GM12892 (cell line): Measurements from ENCODE around the gene CDK9.

Experiments used
- DNase-seq: peaks from one replicate; pipeline ENCODE4 v3.0.0; 2011; ENCODE audit not compliant: insufficient read length
- FAIRE-seq: peaks from 2 replicates; lab custom pipeline; 2011; peaks lifted over from hg19 to GRCh38; lab: Jason Lieb, UNC
- POLR2A ChIP-seq: IDR thresholded peaks from 2 replicates; pipeline ENCODE4 v1.6.1; 2011; ENCODE audit warnings: low read depth, low read length, control low read depth
- POLR2AphosphoS5 ChIP-seq: IDR thresholded peaks from 2 replicates; pipeline ENCODE4 v1.6.1; 2011; ENCODE audit warnings: low read depth, low read length, control low read depth
- TAF1 ChIP-seq: IDR thresholded peaks from 2 replicates; pipeline ENCODE4 v1.6.1; 2011; ENCODE audit warnings: low read depth, mild to moderate bottlenecking, control low read depth, low read length, borderline replicate concordance

The CDK9 gene

GRCh38 chr9:127812936-127813675 is 27.3 kb downstream of the CDK9 start:
- FAIRE-seq (no peak), DNase-seq (no peak)
- TF ChIP-seq POLR2A (no peak), POLR2AphosphoS5 (peak; percentile 30; the same call in 1 of the 2 replicates), TAF1 (no peak)

DNA sequence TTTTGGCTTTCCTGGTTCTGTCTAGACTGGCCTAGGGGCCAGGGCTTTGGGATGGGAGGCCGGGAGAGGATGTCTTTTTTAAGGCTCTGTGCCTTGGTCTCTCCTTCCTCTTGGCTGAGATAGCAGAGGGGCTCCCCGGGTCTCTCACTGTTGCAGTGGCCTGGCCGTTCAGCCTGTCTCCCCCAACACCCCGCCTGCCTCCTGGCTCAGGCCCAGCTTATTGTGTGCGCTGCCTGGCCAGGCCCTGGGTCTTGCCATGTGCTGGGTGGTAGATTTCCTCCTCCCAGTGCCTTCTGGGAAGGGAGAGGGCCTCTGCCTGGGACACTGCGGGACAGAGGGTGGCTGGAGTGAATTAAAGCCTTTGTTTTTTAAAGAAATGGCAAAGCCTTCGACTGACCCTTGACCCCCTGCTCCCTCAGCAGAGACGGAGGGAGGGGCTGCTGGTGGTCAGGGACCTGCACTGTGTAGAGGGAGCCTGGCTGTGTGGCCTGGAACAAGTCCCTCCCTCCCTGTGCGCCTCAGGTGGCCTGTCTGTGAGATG is 27.9 kb downstream of the CDK9 start:
- DNase-seq (no peak), FAIRE-seq (no peak)
- no peak for TF ChIP-seq TAF1
- no peak for TF ChIP-seq POLR2AphosphoS5
- no peak for TF ChIP-seq POLR2A

DNA sequence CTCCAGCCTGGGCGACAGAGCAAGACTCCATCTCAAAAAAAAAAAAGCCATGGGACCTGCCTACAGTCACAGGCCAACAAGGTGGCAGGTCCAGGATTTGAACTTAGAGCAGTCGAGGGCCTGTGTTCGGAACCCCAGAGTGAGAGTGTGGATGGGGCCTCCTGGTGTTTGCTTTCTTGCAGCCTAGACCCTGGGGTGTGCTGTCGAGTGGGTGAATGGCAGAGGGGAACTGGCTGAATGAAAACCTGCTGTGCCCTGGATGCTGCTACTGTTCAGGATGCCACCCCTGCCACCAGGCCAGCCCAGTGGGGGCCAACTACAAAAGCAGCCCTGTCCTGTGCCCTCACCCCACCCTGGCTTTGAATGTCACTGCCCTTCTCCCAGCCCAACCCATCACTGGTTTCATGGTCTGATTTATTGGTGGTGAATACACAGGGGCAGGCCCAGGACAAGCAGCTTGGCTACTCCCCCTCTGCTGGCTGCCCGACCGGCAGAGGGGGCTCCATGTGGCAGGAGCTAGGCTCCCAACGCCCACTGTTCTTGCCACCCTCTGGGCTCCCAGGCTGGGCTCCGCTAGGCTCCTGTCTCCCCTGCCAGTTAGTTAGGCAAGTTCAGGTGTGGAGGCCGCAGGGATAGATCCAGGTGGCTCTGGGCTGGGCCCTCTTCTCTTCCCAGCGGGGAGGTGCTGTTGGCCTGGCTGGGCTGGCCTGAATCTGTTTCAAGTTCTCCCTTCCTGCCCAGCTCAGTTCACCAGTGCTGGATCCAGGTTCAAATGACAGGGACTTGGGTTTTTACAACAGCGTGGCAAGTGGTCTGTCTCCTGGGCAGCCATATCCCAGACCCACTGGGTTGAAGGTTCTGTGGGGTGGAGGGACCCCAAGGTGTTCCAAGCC is 29.0 kb downstream of the CDK9 start:
- FAIRE-seq, result no peak

DNA sequence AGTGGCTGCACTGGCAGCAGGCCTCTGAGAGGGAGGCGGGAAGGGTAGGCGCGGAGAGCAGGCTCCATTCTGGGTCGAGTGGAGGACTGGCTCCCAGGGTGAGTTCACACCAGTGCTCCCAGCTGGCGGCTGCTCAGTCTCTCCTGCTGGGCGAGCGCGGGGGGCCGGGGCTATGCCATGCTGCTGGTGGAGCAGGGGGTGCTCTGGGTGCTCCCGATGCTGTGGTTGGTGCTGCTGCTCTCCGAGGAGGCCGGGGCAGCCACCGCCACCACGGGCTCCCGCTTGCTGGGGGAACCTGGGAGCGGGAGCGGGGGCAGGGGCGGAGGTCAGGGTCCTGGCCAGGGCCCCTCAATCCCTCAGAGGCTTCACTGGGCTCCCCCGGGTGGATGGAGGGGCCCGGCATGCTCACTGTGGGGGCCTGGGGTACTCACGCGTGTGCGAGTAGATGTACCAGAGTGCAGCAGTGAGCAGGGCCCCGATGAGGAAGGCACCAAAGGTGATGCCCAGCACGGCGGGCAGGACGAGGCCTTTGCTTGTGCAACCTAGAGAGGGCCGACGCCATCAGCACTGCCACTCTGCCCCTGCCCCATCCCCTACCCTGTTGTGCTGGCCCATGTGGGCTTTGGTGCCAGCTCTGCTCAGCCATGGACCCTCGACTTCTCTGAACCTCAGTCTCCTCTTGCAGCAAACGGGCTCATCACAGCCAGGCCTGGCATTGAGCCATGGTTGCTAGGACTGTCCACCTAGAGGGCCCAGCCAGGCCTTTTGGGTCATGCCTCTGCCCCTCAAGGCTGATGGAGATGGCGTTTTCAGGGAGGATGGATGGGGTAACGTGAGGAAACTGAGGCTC is 29.9 kb downstream of the CDK9 start:
- FAIRE-seq (no peak), DNase-seq (no peak)
- TF ChIP-seq TAF1, result no peak
- no peak for TF ChIP-seq POLR2A
- peak; percentile 46; the same call in 1 of the 2 replicates for TF ChIP-seq POLR2AphosphoS5

More for the DNA sequence above, 29.0 kb downstream of the CDK9 start:
- no peak for DNase-seq
- TF ChIP-seq POLR2AphosphoS5 (no peak; the same call in 1 of the 2 replicates), TAF1 (no peak), POLR2A (no peak)

DNA sequence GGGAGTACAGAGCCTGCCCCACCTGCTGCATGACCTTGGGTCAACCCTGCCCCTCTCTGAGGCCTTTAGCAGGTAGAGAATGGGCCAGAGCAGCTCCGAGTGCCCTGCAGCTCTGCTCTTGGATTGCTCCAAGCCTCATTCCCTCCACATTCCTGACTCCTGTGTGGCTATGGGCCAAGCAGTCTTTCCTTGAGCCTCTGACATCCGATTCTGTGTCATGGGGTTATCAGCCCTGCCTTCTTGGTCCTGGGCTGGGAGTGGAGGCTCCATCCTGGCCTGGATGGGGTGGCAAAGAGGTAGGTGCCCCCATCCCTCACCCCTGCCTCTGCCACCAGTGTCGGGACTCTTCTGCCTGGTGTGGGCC is 30.5 kb downstream of the CDK9 start:
- no peak for FAIRE-seq
- no peak for DNase-seq
- TF ChIP-seq POLR2AphosphoS5 (no peak), POLR2A (peak; percentile 46; the same call in 1 of the 2 replicates)

DNA sequence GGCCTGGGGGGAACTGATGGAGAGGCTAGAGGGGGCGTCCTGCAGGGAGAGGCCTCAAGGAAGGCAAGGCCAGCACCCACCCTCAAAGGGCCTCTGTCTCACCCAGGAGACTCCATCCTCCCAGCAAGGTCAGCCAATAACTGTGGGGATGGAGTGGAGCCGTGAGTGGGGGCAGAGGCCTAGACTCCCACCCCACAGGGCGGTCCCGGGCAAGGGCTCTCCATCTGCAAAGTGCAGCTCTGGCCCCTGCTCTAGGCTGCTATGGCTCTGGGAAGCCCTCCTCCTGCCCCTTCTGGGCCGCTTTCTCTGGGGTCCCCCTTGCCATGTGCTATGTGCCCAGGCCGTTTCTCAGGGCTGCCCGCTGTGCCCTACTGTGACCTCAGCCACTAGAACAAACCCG is 30.9 kb downstream of the CDK9 start:
- 0 out of 2 replicates have a peak, but pooled peaks have one; percentile 4 for TF ChIP-seq POLR2A
- TF ChIP-seq TAF1, result no peak
- no peak for DNase-seq
- no peak for FAIRE-seq

GRCh38 chr9:127817881-127818434 is 32.1 kb downstream of the CDK9 start:
- no peak for FAIRE-seq
- DNase-seq, result no peak
- TF ChIP-seq TAF1, result no peak
- TF ChIP-seq POLR2A, result no peak; the same call in 1 of the 2 replicates
- no peak for TF ChIP-seq POLR2AphosphoS5

- no peak for FAIRE-seq
- DNase-seq, result no peak
- TF ChIP-seq POLR2A (no peak), TAF1 (no peak), POLR2AphosphoS5 (no peak)
These were observed 32.7 kb downstream of the CDK9 start for GRCh38 chr9:127818574-127818973.

- no peak for TF ChIP-seq TAF1
- no peak for TF ChIP-seq POLR2AphosphoS5
- no peak for TF ChIP-seq POLR2A
- FAIRE-seq (no peak), DNase-seq (no peak)
These were observed 36.3 kb downstream of the CDK9 start for GRCh38 chr9:127822108-127822507.

- no peak for TF ChIP-seq POLR2A
- no peak for TF ChIP-seq TAF1
- no peak for TF ChIP-seq POLR2AphosphoS5
- DNase-seq (no peak), FAIRE-seq (no peak)
These were observed 39.7 kb downstream of the CDK9 start for GRCh38 chr9:127825319-127826051.
